Psoas muscle (tissue), 8 donors: ENCODE measurements around the gene STAM. TPM values are rescaled to one million over a fixed set of nuclear protein-coding genes. Genes with fewer than 3 reads are reported as not detected.

Experiments used
- ATAC-seq, 4 donors: fragments of 200-7000 bp; cut with Tn5 transposase; one replicate each; pipeline ENCODE4 v1.9.1; 2020; ENCODE audit warnings: moderate library complexity in 3 of 4, mild to moderate bottlenecking in 2 of 4
- DNase-seq, 2 donors: peaks; one replicate each; pipeline ENCODE4 v3.0.0-alpha.2; 2020
- H3K27ac ChIP-seq: fragments of 200-600 bp; one replicate; pipeline ENCODE4 v1.8.0; 2022
- H3K27me3 ChIP-seq, 3 donors: fragments of 200-600 bp in 1 of 3; one replicate each; pipeline versions ENCODE4 v1.6.1 to v1.8.0; 2013 to 2022; ENCODE audit warnings: low read length in 2 of 3, mild to moderate bottlenecking in 2 of 3, moderate library complexity in 1 of 3; ENCODE audit not compliant: insufficient read depth in 3 of 3
- H3K36me3 ChIP-seq, 2 donors: fragments of 200-600 bp in 1 of 2; one replicate each; pipeline versions ENCODE4 v1.6.1 to v1.8.0; 2013 to 2022; ENCODE audit warnings: low read depth in 1 of 2, mild to moderate bottlenecking in 1 of 2, moderate library complexity in 1 of 2; ENCODE audit not compliant: insufficient read depth in 1 of 2
- H3K4me1 ChIP-seq: fragments of 200-600 bp; one replicate; pipeline ENCODE4 v1.8.0; 2022
- H3K4me3 ChIP-seq: fragments of 200-600 bp; one replicate; pipeline ENCODE4 v1.8.0; 2022; ENCODE audit warnings: mild to moderate bottlenecking
- H3K9me3 ChIP-seq: fragments of 200-600 bp; one replicate; pipeline ENCODE4 v1.8.0; 2022
- WGBS, 3 donors: extraction: QIAGEN DNeasy Blood & Tissue Kit; methylation state at CpG; one replicate each; pipeline versions ENCODE4 v1.1.6 to v1.1.7; 2013; 5-methylcytosine and 5-hydroxymethylcytosine counted together
- intact Hi-C, 2 donors: fragments of 100-400 bp; cut with DNase I; formaldehyde crosslinking; loops; one replicate each; pipeline versions ENCODE4 v1.11.0 to v1.14.2; 2022
- polyA plus RNA-seq, 3 donors: library from polyadenylated mRNA; stranded (reverse); fragments of 200-250 nt; gene quantifications; one replicate each; pipeline ENCODE4 v1.2.3, GENCODE V29; 2013
- total RNA-seq, 4 donors: library from RNA; stranded (reverse); fragmentation: NEBNext Ultra II Directional in 2 of 4; extraction: Animal tissue kit (Norgen Biotek cat#: 25700) in 2 of 4; gene quantifications; one replicate each; pipeline versions ENCODE4 v1.2.1 to v1.2.4, GENCODE V29; 2021 to 2023
- TF ChIP-seq, protein P1 (sequence below): fragments of 200-600 bp; IDR thresholded peaks from one replicate; pipeline ENCODE4 v1.8.0; 2022; ENCODE audit warnings: antibody characterized with exemption
- donor health status: healthy with polysubstance abuse.
- donor health status: DM: no; HTN: no; CAD: no; lungs with moderate emphysema.
- donor health status: Bipolar disorder and iron deficiency.
- donor health status: healthy.
- donor health status: DM: yes; HTN: yes; CAD: no.
- donor health status: DM: no; HTN: no; CAD: no.
- donor health status: DM: no; HTN: no; CAD: no.
- donor health status: DM: yes; HTN: yes; CAD: no.

STAM gene
- total and polyA plus RNA-seq, 7 donors: 16.3 to 42.4 (median 31.9) TPM

GRCh38 chr10:17682236-17682946 is 38.4 kb downstream of the STAM start:
- WGBS, 3 donors: 68 to 82% (median 68%) methylated on average over 2 of the region's 2 CpGs
- no peak overlapping the region for H3K4me3 ChIP-seq
- DNase-seq (no peak), ATAC-seq (no peak)
- H3K4me1 ChIP-seq: peaks cover 26% of the 10 kb centered on the region
- no peaks in the 10 kb centered on the region for H3K27me3 ChIP-seq
- H3K36me3 ChIP-seq: peaks cover 0 to 4% of the 10 kb centered on the region in 2 donors
- TF ChIP-seq, protein P1, sequence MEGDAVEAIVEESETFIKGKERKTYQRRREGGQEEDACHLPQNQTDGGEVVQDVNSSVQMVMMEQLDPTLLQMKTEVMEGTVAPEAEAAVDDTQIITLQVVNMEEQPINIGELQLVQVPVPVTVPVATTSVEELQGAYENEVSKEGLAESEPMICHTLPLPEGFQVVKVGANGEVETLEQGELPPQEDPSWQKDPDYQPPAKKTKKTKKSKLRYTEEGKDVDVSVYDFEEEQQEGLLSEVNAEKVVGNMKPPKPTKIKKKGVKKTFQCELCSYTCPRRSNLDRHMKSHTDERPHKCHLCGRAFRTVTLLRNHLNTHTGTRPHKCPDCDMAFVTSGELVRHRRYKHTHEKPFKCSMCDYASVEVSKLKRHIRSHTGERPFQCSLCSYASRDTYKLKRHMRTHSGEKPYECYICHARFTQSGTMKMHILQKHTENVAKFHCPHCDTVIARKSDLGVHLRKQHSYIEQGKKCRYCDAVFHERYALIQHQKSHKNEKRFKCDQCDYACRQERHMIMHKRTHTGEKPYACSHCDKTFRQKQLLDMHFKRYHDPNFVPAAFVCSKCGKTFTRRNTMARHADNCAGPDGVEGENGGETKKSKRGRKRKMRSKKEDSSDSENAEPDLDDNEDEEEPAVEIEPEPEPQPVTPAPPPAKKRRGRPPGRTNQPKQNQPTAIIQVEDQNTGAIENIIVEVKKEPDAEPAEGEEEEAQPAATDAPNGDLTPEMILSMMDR: no peak
- no peak overlapping the region for H3K27ac ChIP-seq
- intact Hi-C loops: no loop called here
- no peaks in the 10 kb centered on the region for H3K9me3 ChIP-seq

DNA sequence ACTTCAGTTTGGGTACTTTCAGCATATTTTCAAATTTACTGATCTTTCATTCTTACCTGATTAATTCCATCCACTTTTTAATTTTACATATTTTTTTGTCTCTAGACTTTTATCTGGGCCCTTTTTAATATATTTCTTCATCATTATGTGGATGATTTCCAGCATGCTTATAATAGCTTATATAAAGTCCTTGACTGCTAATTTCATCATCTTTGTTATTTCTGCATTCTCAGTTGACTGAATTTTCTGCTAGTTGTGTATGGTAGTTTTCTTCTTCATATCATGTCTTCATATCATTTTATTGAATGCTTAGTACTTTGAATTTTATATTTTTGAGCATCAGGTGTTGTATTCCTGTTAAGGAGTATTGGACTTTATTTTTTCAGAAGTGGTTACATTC is 39.6 kb downstream of the STAM start:
- H3K27me3 ChIP-seq: no peaks in the 10 kb centered on the region
- no peak overlapping the region for H3K4me3 ChIP-seq
- TF ChIP-seq, protein P1: no peak
- H3K9me3 ChIP-seq: no peaks in the 10 kb centered on the region
- H3K36me3 ChIP-seq: peaks cover 0 to 10% of the 10 kb centered on the region in 2 donors
- intact Hi-C loops: no loop called here
- DNase-seq (no peak), ATAC-seq (peak in 1 of 4 donors; percentile 18)
- H3K27ac ChIP-seq: no peak overlapping the region
- peaks cover 26% of the 10 kb centered on the region for H3K4me1 ChIP-seq

- ATAC-seq (no peak), DNase-seq (no peak)
- TF ChIP-seq, protein P1: no peak
- H3K4me3 ChIP-seq: no peak overlapping the region
- H3K27ac ChIP-seq: no peak overlapping the region
- peaks cover 0 to 20% of the 10 kb centered on the region in 2 donors for H3K36me3 ChIP-seq
- H3K27me3 ChIP-seq: no peaks in the 10 kb centered on the region
- WGBS, 3 donors: 75 to 86% (median 80%) methylated on average over 6 of the region's 6 CpGs
- intact Hi-C loops: no loop called here
- no peaks in the 10 kb centered on the region for H3K9me3 ChIP-seq
- H3K4me1 ChIP-seq: peaks cover 21% of the 10 kb centered on the region
These were observed 40.6 kb downstream of the STAM start for GRCh38 chr10:17684537-17684936.

GRCh38 chr10:17685233-17685840 is 41.4 kb downstream of the STAM start:
- WGBS, 3 donors: 91 to 97% (median 92%) methylated on average over 3 of the region's 3 CpGs
- DNase-seq (no peak), ATAC-seq (no peak)
- no peaks in the 10 kb centered on the region for H3K27me3 ChIP-seq
- intact Hi-C loops: no loop called here
- H3K4me1 ChIP-seq: peaks cover 21% of the 10 kb centered on the region
- no peaks in the 10 kb centered on the region for H3K9me3 ChIP-seq
- TF ChIP-seq, protein P1: no peak
- peaks cover 3 to 28% of the 10 kb centered on the region in 2 donors for H3K36me3 ChIP-seq
- H3K27ac ChIP-seq: no peak overlapping the region
- no peak overlapping the region for H3K4me3 ChIP-seq
